Spleen (tissue), 11 donors: ENCODE data around the gene TRIO. TPM values are rescaled to one million over a fixed set of nuclear protein-coding genes. Genes with fewer than 3 reads are reported as not detected.

Experiments
- DNase-seq: peaks from one replicate; pipeline ENCODE4 v3.0.0-alpha.2; 2020
- H3K27ac ChIP-seq, 8 donors: fragments of 200-600 bp; sonication (generic) in 7 of 8; 1 replicate in 4 of 8; 2 replicates in 4 of 8; pipeline versions ENCODE4 v1.5.0 to v1.8.0; 2016 to 2021; ENCODE audit warnings: inconsistent platforms in 4 of 8, mild to moderate bottlenecking in 4 of 8, moderate library complexity in 1 of 8
- H3K27me3 ChIP-seq, 7 donors: fragments of 200-600 bp; sonication (generic) in 6 of 7; replicated peaks in 1 of 7; 1 replicate in 4 of 7; 2 replicates in 3 of 7; pipeline versions ENCODE4 v1.5.0 to v1.8.0; 2016 to 2021; ENCODE audit warnings: inconsistent platforms in 3 of 7, mild to moderate bottlenecking in 1 of 7
- H3K36me3 ChIP-seq, 6 donors: fragments of 200-600 bp; sonication (generic) in 5 of 6; 1 replicate in 4 of 6; 2 replicates in 2 of 6; pipeline versions ENCODE4 v1.5.0 to v1.8.0; 2016 to 2021; ENCODE audit warnings: inconsistent platforms in 2 of 6
- H3K4me1 ChIP-seq, 6 donors: fragments of 200-600 bp; sonication (generic) in 5 of 6; 1 replicate in 3 of 6; 2 replicates in 3 of 6; pipeline versions ENCODE4 v1.5.0 to v1.8.0; 2016 to 2021; ENCODE audit warnings: inconsistent platforms in 3 of 6
- H3K4me3 ChIP-seq, 8 donors: fragments of 200-600 bp; sonication (generic) in 7 of 8; 1 replicate in 4 of 8; 2 replicates in 4 of 8; pipeline versions ENCODE4 v1.5.0 to v1.8.0; 2016 to 2021; ENCODE audit warnings: inconsistent platforms in 4 of 8, mild to moderate bottlenecking in 4 of 8, moderate library complexity in 2 of 8
- H3K9me3 ChIP-seq, 8 donors: fragments of 200-600 bp; sonication (generic) in 7 of 8; 1 replicate in 4 of 8; 2 replicates in 4 of 8; pipeline versions ENCODE4 v1.5.0 to v1.8.0; 2016 to 2021; ENCODE audit warnings: inconsistent platforms in 4 of 8
- POLR2A ChIP-seq, 3 donors: fragments of 450-650 bp; IDR thresholded peaks; one replicate each; pipeline ENCODE4 v1.5.1; 2017; ENCODE audit warnings: antibody characterized with exemption in 3 of 3, mild to moderate bottlenecking in 1 of 3
- POLR2AphosphoS5 ChIP-seq, 3 donors: sonication (generic); formaldehyde crosslinking; IDR thresholded peaks; one replicate each; pipeline ENCODE4 v1.5.1; 2017; ENCODE audit warnings: antibody characterized with exemption in 3 of 3
- WGBS, 5 donors: extraction: QIAGEN DNeasy Blood & Tissue Kit in 3 of 5; methylation state at CpG; one replicate each; pipeline versions ENCODE4 v1.1.5 to v1.1.7; 2013 to 2018; 5-methylcytosine and 5-hydroxymethylcytosine counted together
- intact Hi-C: fragments of 100-400 bp; cut with DNase I; formaldehyde crosslinking; loops from one replicate; pipeline ENCODE4 v1.15.0; 2023; ENCODE audit warnings: low total_unique reads
- polyA plus RNA-seq, 3 donors: library from polyadenylated mRNA; stranded (reverse); fragments of 200-250 nt; gene quantifications; one replicate each; pipeline ENCODE4 v1.2.1, GENCODE V29; 2013
- total RNA-seq, 7 donors: library from RNA; depleted of rRNA in 3 of 7; stranded (reverse); fragments of >200 nt in 3 of 7; fragmentation: NEBNext Ultra II Directional in 4 of 7; extraction: Animal tissue kit (Norgen Biotek cat#: 25700) in 4 of 7; gene quantifications; one replicate each; pipeline versions ENCODE4 v1.1.0 to v1.2.1, GENCODE V29; 2016 to 2021
- TF ChIP-seq, protein P1 (sequence below), 11 experiments: fragments of 200-600 bp in 7 of 11; fragments of 450-650 bp in 4 of 11; sonication (generic) in 4 of 11; IDR thresholded peaks in 8 of 11; conservative IDR thresholded peaks in 3 of 11; 1 replicate in 7 of 11; 2 replicates in 4 of 11; pipeline versions ENCODE4 v1.4.0 to v1.8.0; 2016 to 2021; ENCODE audit warnings: antibody characterized with exemption in 11 of 11, inconsistent platforms in 4 of 11, mild to moderate bottlenecking in 1 of 11
- donor health status: healthy with polysubstance abuse.
- donor health status: DM: no; HTN: no; CAD: no; lungs with moderate emphysema.
- donor health status: DM: no; HTN: no; CAD: no.
- donor health status: Bipolar disorder and iron deficiency.
- donor health status: healthy.
- donor health status: DM: no; HTN: no; CAD: no.
- donor health status: DM: yes; HTN: yes; CAD: no.

The TRIO gene
- total and polyA plus RNA-seq, 10 donors = 21.5 to 280 (median 190) TPM

DNA sequence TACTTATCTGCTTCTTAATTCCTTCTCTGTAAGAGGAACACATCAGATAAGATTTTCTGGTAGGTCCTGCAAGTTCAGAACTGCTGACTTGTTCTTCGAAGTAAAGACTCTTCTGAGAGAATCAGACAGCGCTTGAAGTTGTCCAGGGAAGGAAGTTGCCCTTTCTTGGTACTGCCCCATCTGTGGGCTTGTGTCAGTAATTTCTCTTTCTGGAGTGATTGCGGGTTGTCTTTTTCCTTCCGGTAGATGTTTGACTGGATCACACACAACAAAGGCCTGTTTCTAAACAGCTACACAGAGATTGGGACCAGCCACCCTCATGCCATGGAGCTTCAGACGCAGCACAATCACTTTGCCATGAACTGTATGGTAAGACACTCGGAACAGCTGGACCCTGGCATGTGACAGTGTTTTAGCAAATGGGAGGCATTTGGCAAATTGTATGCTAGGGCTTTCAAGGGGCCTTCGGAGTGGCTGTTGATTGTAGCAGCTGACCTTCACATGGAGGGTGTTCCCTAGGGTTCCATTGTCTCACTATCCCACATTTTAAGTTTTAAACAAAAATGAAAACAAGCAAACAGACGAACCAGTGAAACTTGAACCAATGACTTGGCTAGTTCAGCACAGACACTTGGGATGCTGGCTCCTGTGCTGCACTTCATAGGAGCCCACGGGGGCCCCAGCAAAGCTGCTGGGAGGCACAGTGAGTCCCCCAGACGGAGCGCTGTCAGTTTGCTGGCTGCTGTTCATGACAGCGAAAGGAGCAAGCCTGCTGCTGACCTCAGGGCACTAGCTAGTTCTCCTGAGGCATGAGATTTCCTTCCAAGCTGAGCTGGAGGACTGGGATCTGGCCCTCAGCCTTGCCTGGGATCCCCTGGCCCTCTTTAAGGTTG is 149.9 kb downstream of the TRIO start:
- 88 to 94% (median 93%) methylated on average over 12 of the region's 12 CpGs for WGBS, 5 donors
- H3K36me3 ChIP-seq = peaks cover 0 to 97% (median 37%) of the 10 kb centered on the region in 6 donors

DNA sequence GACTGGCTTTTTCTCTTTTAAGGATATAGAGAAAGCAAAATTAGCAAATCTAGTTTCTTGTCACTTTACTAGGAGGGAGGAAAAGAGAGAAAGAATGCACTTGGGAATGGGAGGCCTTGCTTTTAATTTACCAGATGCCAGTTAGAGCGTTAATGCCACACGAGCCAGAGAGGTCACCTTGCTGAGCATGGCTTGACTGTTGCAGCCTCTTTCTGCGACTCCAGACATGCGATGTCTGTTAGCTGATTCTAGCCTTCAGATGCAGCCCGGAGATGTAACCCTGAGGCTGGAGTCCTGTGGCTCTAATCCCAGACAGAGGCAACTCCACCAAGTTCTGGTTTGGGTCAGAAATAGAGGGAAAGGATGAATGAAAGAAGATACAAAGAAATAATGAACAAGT is 152.5 kb downstream of the TRIO start:
- Histone ChIP-seq H3K4me3 (no peak overlapping the region), H3K27ac (no peak overlapping the region), H3K4me1 (no peaks in the 10 kb centered on the region), H3K9me3 (no peaks in the 10 kb centered on the region), H3K36me3 (peaks cover 0 to 98% (median 37%) of the 10 kb centered on the region in 6 donors), H3K27me3 (no peaks in the 10 kb centered on the region)
- intact Hi-C loops = no loop called here
- DNase-seq = no peak
- WGBS, 5 donors = 88 to 96% (median 94%) methylated on average over 5 of the region's 5 CpGs
- TF ChIP-seq POLR2AphosphoS5 (IDR thresholded peaks at IDR 0.05) (no peak), POLR2A (IDR thresholded peaks at IDR 0.05) (no peak)
- TF ChIP-seq, protein P1, sequence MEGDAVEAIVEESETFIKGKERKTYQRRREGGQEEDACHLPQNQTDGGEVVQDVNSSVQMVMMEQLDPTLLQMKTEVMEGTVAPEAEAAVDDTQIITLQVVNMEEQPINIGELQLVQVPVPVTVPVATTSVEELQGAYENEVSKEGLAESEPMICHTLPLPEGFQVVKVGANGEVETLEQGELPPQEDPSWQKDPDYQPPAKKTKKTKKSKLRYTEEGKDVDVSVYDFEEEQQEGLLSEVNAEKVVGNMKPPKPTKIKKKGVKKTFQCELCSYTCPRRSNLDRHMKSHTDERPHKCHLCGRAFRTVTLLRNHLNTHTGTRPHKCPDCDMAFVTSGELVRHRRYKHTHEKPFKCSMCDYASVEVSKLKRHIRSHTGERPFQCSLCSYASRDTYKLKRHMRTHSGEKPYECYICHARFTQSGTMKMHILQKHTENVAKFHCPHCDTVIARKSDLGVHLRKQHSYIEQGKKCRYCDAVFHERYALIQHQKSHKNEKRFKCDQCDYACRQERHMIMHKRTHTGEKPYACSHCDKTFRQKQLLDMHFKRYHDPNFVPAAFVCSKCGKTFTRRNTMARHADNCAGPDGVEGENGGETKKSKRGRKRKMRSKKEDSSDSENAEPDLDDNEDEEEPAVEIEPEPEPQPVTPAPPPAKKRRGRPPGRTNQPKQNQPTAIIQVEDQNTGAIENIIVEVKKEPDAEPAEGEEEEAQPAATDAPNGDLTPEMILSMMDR (IDR thresholded peaks at IDR 0.05 in 8 of 11, conservative IDR thresholded peaks at IDR 0.05 in 3 of 11) = no peak

More for the DNA sequence above, 149.9 kb downstream of the TRIO start:
- Histone ChIP-seq H3K27ac (no peak overlapping the region), H3K27me3 (no peaks in the 10 kb centered on the region), H3K4me3 (no peak overlapping the region), H3K4me1 (no peaks in the 10 kb centered on the region), H3K9me3 (no peaks in the 10 kb centered on the region)
- DNase-seq = no peak
- intact Hi-C loops = no loop called here
- TF ChIP-seq, protein P1 (IDR thresholded peaks at IDR 0.05 in 8 of 11, conservative IDR thresholded peaks at IDR 0.05 in 3 of 11) = no peak
- no peak for TF ChIP-seq POLR2A (IDR thresholded peaks at IDR 0.05)
- TF ChIP-seq POLR2AphosphoS5 (IDR thresholded peaks at IDR 0.05) = no peak

DNA sequence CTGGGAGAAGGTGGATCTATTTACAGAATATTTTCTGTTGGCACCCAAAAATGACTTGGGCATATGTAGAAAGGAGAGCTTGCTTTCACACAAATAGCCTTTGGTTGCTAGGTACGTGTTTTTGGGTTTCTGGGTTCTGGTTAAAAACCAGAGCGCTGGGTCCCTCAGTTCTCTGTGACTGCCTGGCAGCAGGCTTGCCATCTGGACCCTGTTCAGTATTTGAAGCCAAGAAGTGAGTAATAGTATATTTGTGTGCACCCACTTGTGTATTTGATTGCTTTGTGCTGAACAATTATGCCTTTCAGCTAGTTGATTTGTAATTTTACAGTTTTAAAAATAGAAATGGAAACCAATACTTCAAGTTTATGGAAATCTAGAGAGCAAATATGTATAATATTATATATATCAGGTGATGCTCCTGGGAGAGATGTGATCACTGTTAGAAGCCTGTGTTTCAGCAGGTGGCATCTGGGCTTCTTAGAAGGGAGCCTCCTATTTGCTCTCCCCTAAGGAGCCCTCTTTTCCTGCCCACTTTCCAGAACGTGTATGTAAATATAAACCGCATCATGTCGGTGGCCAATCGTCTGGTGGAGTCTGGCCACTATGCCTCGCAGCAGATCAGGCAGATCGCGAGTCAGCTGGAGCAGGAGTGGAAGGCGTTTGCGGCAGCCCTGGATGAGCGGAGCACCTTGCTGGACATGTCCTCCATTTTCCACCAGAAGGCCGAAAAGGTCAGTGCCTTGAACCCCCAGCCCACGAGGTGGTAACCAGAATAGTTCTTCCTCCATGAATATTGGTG is 153.6 kb downstream of the TRIO start:
- DNase-seq = no peak
- no peak overlapping the region for H3K4me3 ChIP-seq
- H3K4me1 ChIP-seq = no peaks in the 10 kb centered on the region
- TF ChIP-seq, protein P1 (IDR thresholded peaks at IDR 0.05 in 8 of 11, conservative IDR thresholded peaks at IDR 0.05 in 3 of 11) = no peak
- TF ChIP-seq POLR2A (IDR thresholded peaks at IDR 0.05) = no peak
- no peak for TF ChIP-seq POLR2AphosphoS5 (IDR thresholded peaks at IDR 0.05)
- 90 to 92% (median 91%) methylated on average over 14 of the region's 14 CpGs for WGBS, 5 donors
- no peaks in the 10 kb centered on the region for H3K9me3 ChIP-seq
- no peaks in the 10 kb centered on the region for H3K27me3 ChIP-seq
- no peak overlapping the region for H3K27ac ChIP-seq
- peaks cover 0 to 98% (median 30%) of the 10 kb centered on the region in 6 donors for H3K36me3 ChIP-seq
- intact Hi-C loops = no loop called here

DNA sequence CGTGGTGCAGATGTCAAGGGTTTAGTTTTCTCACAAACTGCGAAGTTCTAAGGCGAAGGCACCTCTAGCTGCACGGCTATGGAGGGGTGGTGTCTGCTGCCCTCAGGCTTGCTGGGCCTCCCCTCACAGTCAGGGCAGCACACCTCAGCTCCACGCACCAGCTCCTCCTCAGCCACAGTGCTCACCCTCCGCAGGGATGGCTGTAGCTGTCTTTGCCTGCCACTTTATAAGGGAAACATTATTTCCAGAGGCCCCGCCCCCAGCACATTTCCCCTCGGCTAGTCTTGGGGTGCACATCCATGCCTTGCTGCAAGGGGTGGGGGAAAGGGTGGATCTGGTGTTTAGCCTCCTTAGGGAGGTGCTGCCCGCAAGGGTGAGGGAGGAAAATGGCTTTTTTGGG is 154.6 kb downstream of the TRIO start:
- no peaks in the 10 kb centered on the region for H3K27me3 ChIP-seq
- H3K9me3 ChIP-seq = no peaks in the 10 kb centered on the region
- WGBS, 5 donors = 91 to 97% (median 95%) methylated on average over 9 of the region's 9 CpGs
- H3K36me3 ChIP-seq = peaks cover 0 to 97% (median 26%) of the 10 kb centered on the region in 6 donors
- no peak overlapping the region for H3K27ac ChIP-seq
- TF ChIP-seq POLR2AphosphoS5 (IDR thresholded peaks at IDR 0.05) (no peak), POLR2A (IDR thresholded peaks at IDR 0.05) (no peak)
- TF ChIP-seq, protein P1 (IDR thresholded peaks at IDR 0.05 in 8 of 11, conservative IDR thresholded peaks at IDR 0.05 in 3 of 11) = no peak
- no peak for DNase-seq
- no peaks in the 10 kb centered on the region for H3K4me1 ChIP-seq
- H3K4me3 ChIP-seq = no peak overlapping the region
- intact Hi-C loops = no loop called here
